PC-9 (cell line): ENCODE measurements around the gene SLC6A8.

Experiments
- CTCF ChIP-seq: fragments of 200-600 bp; sonication (generic); conservative IDR thresholded peaks from 2 replicates; pipeline ENCODE4 v1.6.1; 2017; ENCODE audit warnings: mixed run types, antibody characterized with exemption, mild to moderate bottlenecking, moderate library complexity
- EZH2 ChIP-seq: fragments of 200-600 bp; sonication (generic); IDR thresholded peaks from 2 replicates; pipeline ENCODE4 v1.8.0; 2017; ENCODE audit warnings: antibody characterized with exemption, low read depth

GRCh38 chrX:153736871-153737441, 49.2 kb downstream of the SLC6A8 start:
- TF ChIP-seq CTCF = no peak
- no peak for TF ChIP-seq EZH2
